G401 (cell line): ENCODE measurements around the gene ZNF519. TPM values are rescaled to one million over a fixed set of nuclear protein-coding genes. Genes with fewer than 3 reads are reported as not detected.

Experiments
- total RNA-seq: library from RNA; depleted of rRNA; stranded (reverse); fragments of >200 nt; shearing (Covaris generic); gene quantifications from 2 replicates; pipeline ENCODE4 v1.2.3, GENCODE V29; 2014; rRNA removed

The ZNF519 gene
- total RNA-seq, 1 experiment from 2014 or later: 5.6 TPM

Other genes starting within 250 kb of the ZNF519 start
- not detected in 2 replicates for gene MC2R, start 216.9 kb downstream of the ZNF519 start, total RNA-seq